Stimulated activated CD8-positive, alpha-beta memory T cell treated with anti-CD3 and anti-CD28 coated beads, Interleukin-12 subunit alpha, Interleukin-12 subunit beta, amount 100 ng/mL, for 24 hours (primary cell): ENCODE measurements around the gene NSMCE3.
"Not testable (repeated sequence)": the region's sequence is repeated elsewhere in the genome, so short reads cannot be mapped to it uniquely, and the experiment has no call there.

Source experiments
- DNase-seq: peaks from one replicate; pipeline ENCODE4 v3.0.0-alpha.2; 2020; ENCODE audit errors: extremely low read depth

NSMCE3 gene

GRCh38 chr15:29270169-29270955 lies 740 bp upstream of the NSMCE3 start:
- DNase-seq: no peak

GRCh38 chr15:29268706-29269484 lies 727 bp downstream of the NSMCE3 start:
- peak; percentile 15 for DNase-seq

- DNase-seq: no peak
These were observed 3.5 kb downstream of the NSMCE3 start for GRCh38 chr15:29266052-29266582.

GRCh38 chr15:29263289-29263688 lies 6.3 kb downstream of the NSMCE3 start:
- no peak for DNase-seq

GRCh38 chr15:29262738-29263137 lies 6.9 kb downstream of the NSMCE3 start:
- no peak for DNase-seq

- no peak for DNase-seq
These were observed 8.7 kb downstream of the NSMCE3 start for GRCh38 chr15:29260896-29261295.

GRCh38 chr15:29259233-29259632 lies 10.4 kb downstream of the NSMCE3 start:
- DNase-seq: no peak

GRCh38 chr15:29252234-29252633 lies 17.4 kb downstream of the NSMCE3 start:
- DNase-seq: no peak

- no peak for DNase-seq
These were observed 25.1 kb downstream of the NSMCE3 start for GRCh38 chr15:29244544-29244943.

GRCh38 chr15:29244123-29244522 lies 25.5 kb downstream of the NSMCE3 start:
- DNase-seq: no peak

GRCh38 chr15:29242456-29243242 lies 27.0 kb downstream of the NSMCE3 start:
- no peak for DNase-seq

- DNase-seq: no peak
These were observed 28.4 kb downstream of the NSMCE3 start for GRCh38 chr15:29241207-29241606.

- no peak for DNase-seq
These were observed 30.2 kb downstream of the NSMCE3 start for GRCh38 chr15:29239395-29239794.

- DNase-seq: no peak
These were observed 36.1 kb downstream of the NSMCE3 start for GRCh38 chr15:29233566-29233965.

- DNase-seq: no peak
These were observed 43.0 kb downstream of the NSMCE3 start for GRCh38 chr15:29226436-29227208.

- DNase-seq: no peak
These were observed 43.9 kb downstream of the NSMCE3 start for GRCh38 chr15:29225534-29226234.

- DNase-seq: not testable (repeated sequence)
These were observed 44.6 kb downstream of the NSMCE3 start for GRCh38 chr15:29224987-29225363.

- not testable (repeated sequence) for DNase-seq
These were observed 45.2 kb downstream of the NSMCE3 start for GRCh38 chr15:29224235-29224986.

- DNase-seq: no peak
These were observed 46.0 kb downstream of the NSMCE3 start for GRCh38 chr15:29223640-29224039.
